Breast epithelium (tissue), 3 donors: ENCODE measurements around the gene HSPB7.

Source experiments
- POLR2A ChIP-seq: fragments of 450-650 bp; IDR thresholded peaks from one replicate; pipeline ENCODE4 v1.6.1; 2016; ENCODE audit warnings: antibody characterized with exemption, mild to moderate bottlenecking, moderate library complexity
- POLR2AphosphoS5 ChIP-seq, 3 donors: sonication (generic); formaldehyde crosslinking; IDR thresholded peaks; one replicate each; pipeline ENCODE4 v1.6.1; 2017; ENCODE audit warnings: antibody characterized with exemption in 3 of 3
- TF ChIP-seq, protein P1 (sequence below), 3 donors: fragments of 450-650 bp; IDR thresholded peaks; one replicate each; pipeline ENCODE4 v1.5.1; 2016 to 2017; ENCODE audit warnings: antibody characterized with exemption in 3 of 3, mild to moderate bottlenecking in 3 of 3, moderate library complexity in 3 of 3

DNA sequence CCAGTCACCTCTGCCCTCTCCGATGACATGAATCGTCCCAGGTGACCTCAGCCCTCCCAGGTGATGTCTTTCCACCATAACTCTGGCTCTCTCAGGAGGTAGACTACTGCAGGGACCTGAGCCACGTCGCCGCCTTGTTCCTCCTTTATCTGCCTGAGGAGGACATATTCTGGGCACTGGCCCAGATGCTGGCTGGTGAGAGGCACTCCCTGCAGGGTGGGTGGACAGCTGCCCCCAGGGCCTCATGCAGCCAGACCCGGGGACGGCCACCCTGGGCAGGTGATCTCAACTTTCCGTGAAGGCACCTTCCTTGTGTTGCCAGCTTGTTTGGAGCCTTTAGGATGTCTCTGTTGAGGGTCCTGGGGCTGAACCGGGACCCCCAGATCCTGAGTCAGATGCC lies 28.1 kb downstream of the HSPB7 start:
- TF ChIP-seq, protein P1, sequence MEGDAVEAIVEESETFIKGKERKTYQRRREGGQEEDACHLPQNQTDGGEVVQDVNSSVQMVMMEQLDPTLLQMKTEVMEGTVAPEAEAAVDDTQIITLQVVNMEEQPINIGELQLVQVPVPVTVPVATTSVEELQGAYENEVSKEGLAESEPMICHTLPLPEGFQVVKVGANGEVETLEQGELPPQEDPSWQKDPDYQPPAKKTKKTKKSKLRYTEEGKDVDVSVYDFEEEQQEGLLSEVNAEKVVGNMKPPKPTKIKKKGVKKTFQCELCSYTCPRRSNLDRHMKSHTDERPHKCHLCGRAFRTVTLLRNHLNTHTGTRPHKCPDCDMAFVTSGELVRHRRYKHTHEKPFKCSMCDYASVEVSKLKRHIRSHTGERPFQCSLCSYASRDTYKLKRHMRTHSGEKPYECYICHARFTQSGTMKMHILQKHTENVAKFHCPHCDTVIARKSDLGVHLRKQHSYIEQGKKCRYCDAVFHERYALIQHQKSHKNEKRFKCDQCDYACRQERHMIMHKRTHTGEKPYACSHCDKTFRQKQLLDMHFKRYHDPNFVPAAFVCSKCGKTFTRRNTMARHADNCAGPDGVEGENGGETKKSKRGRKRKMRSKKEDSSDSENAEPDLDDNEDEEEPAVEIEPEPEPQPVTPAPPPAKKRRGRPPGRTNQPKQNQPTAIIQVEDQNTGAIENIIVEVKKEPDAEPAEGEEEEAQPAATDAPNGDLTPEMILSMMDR (IDR thresholded peaks at IDR 0.05), result no peak
- TF ChIP-seq POLR2A, result no peak
- TF ChIP-seq POLR2AphosphoS5 (IDR thresholded peaks at IDR 0.05), result no peak
